ENCODE data around the gene VSX2. TPM values are rescaled to one million over a fixed set of nuclear protein-coding genes. Genes with fewer than 3 reads are reported as not detected.

The VSX2 gene
- polyA plus RNA-seq, 1 of the 3 experiments (the other 2 are of a cell fraction) = not detected

DNA sequence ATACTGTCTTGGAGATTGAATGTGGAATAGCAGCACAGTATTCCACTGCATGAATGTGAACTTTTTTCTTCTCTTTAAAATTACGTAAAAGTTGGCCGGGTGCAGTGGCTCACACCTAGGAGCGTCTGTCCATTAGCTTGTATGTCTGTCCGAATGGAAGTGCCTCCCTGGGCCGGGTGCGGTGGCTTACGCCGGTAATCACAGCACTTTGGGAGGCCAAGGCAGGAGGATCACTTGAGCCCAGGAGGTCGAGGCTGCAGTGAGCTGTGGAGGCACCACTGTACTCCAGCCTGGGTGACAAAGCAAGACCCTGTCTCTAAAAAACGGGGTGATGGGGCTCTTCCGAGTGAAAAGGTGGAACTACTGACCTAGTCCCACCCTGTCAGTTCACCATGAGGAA lies 22.6 kb upstream of the VSX2 start:
- no peak overlapping the region for H3K4me3 ChIP-seq (ENCODE audit: low read depth in 2 of 2, low read length in 1 of 2)
- H2AFZ ChIP-seq (ENCODE audit: low read depth) = no peak overlapping the region
- ChIA-PET POLR2A (no interaction called here), CTCF (interaction anchor here (0.7 to 4.1 kb wide), 15 partner anchors 14 to 150 kb away, joined by 3 to 43 read pairs (median 4); partner anchors contain the start of gene VSX2)
- DNase-seq = no peak
- H3K9ac ChIP-seq = no peak overlapping the region
- no peaks in the 10 kb centered on the region for H4K20me1 ChIP-seq (ENCODE audit: insufficient read depth)
- H3K36me3 ChIP-seq (replicated peaks in 1 of 2; ENCODE audit: control insufficient read depth in 1 of 2, insufficient read depth in 2 of 2, low read length in 1 of 2) = no peaks in the 10 kb centered on the region
- H3K27ac ChIP-seq (ENCODE audit: low read depth in 2 of 2, low read length in 1 of 2) = no peak overlapping the region
- H3K9me2 ChIP-seq = no peaks in the 10 kb centered on the region
- 61% methylated on average over 11 of the region's 11 CpGs for WGBS (ENCODE audit: low lambda C conversion rate)
- no peaks in the 10 kb centered on the region for H3F3A ChIP-seq (replicated peaks; ENCODE audit: insufficient read depth)
- TF ChIP-seq USF1 (IDR thresholded peaks at IDR 0.05; ENCODE audit: borderline replicate concordance, low read depth) (no peak), YY1 (IDR thresholded peaks at IDR 0.05; ENCODE audit: low read depth) (no peak), MEF2A (IDR thresholded peaks at IDR 0.05; ENCODE audit: borderline replicate concordance, low read depth) (no peak), RFX5 (IDR thresholded peaks at IDR 0.05; ENCODE audit: low read length) (no peak), FOXM1 (IDR thresholded peaks at IDR 0.05; ENCODE audit: low read depth) (no peak), ELF1 (IDR thresholded peaks at IDR 0.05) (no peak), POLR2AphosphoS5 (IDR thresholded peaks at IDR 0.05; ENCODE audit: low read depth, low read length) (no peak), RAD21 (IDR thresholded peaks at IDR 0.05; ENCODE audit: low read length) (no peak), FOSL2 (IDR thresholded peaks at IDR 0.05; ENCODE audit: borderline replicate concordance, low read depth) (no peak), SMC3 (IDR thresholded peaks at IDR 0.05; ENCODE audit: low read depth, low read length) (no peak), MAX (IDR thresholded peaks at IDR 0.05; ENCODE audit: low read depth) (no peak), GABPA (IDR thresholded peaks at IDR 0.05; ENCODE audit: low read depth) (no peak), IRF3 (IDR thresholded peaks at IDR 0.05; ENCODE audit: low read depth, low read length) (no peak)
- TF ChIP-seq, protein P1, sequence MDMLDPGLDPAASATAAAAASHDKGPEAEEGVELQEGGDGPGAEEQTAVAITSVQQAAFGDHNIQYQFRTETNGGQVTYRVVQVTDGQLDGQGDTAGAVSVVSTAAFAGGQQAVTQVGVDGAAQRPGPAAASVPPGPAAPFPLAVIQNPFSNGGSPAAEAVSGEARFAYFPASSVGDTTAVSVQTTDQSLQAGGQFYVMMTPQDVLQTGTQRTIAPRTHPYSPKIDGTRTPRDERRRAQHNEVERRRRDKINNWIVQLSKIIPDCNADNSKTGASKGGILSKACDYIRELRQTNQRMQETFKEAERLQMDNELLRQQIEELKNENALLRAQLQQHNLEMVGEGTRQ (IDR thresholded peaks at IDR 0.05; ENCODE audit: borderline replicate concordance, low read depth, low read length) = no peak
- TF ChIP-seq, protein P2, sequence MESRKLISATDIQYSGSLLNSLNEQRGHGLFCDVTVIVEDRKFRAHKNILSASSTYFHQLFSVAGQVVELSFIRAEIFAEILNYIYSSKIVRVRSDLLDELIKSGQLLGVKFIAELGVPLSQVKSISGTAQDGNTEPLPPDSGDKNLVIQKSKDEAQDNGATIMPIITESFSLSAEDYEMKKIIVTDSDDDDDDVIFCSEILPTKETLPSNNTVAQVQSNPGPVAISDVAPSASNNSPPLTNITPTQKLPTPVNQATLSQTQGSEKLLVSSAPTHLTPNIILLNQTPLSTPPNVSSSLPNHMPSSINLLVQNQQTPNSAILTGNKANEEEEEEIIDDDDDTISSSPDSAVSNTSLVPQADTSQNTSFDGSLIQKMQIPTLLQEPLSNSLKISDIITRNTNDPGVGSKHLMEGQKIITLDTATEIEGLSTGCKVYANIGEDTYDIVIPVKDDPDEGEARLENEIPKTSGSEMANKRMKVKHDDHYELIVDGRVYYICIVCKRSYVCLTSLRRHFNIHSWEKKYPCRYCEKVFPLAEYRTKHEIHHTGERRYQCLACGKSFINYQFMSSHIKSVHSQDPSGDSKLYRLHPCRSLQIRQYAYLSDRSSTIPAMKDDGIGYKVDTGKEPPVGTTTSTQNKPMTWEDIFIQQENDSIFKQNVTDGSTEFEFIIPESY (IDR thresholded peaks at IDR 0.05; ENCODE audit: borderline replicate concordance, low read depth) = no peak
- no peaks in the 10 kb centered on the region for H3K79me2 ChIP-seq (ENCODE audit: insufficient read depth)
- H3K27me3 ChIP-seq (ENCODE audit: insufficient read depth) = peaks cover 39% of the 10 kb centered on the region
- H3K9me3 ChIP-seq = no peaks in the 10 kb centered on the region
- H3K4me2 ChIP-seq = no peak overlapping the region
- H3K4me1 ChIP-seq (ENCODE audit: control insufficient read depth in 1 of 2, insufficient read depth in 2 of 2, low read depth in 1 of 2, low read length in 1 of 2) = peaks cover 0 to 2% of the 10 kb centered on the region in 2 experiments; a peak in 1 of 4 replicates

All from SK-N-SH (cell line).